HG03135 (cell line): Measurements from ENCODE around the gene CDK16.
"Not testable (repeated sequence)": the region's sequence is repeated elsewhere in the genome, so short reads cannot be mapped to it uniquely, and the experiment has no call there.

Source experiments
- ATAC-seq: cut with Tn5 transposase; IDR thresholded peaks from one replicate; pipeline ENCODE4 v1.9.1; 2021; ENCODE audit warnings: mild to moderate bottlenecking, moderate library complexity; ENCODE audit not compliant: unreplicated experiment

The CDK16 gene

GRCh38 chrX:47247206-47247998, 28.9 kb downstream of the CDK16 start:
- ATAC-seq: no peak

- ATAC-seq: no peak
Measured at GRCh38 chrX:47247999-47248320, 29.5 kb downstream of the CDK16 start.

- ATAC-seq: no peak
Measured at GRCh38 chrX:47248576-47248975, 30.1 kb downstream of the CDK16 start.

GRCh38 chrX:47250017-47250347, 31.5 kb downstream of the CDK16 start:
- ATAC-seq: no peak

- ATAC-seq: not testable (repeated sequence)
Measured at GRCh38 chrX:47257620-47258019, 39.1 kb downstream of the CDK16 start.

- no peak for ATAC-seq
Measured at GRCh38 chrX:47264483-47265173, 46.1 kb downstream of the CDK16 start.

GRCh38 chrX:47266643-47267042, 48.2 kb downstream of the CDK16 start:
- ATAC-seq: no peak

GRCh38 chrX:47272013-47272408, 53.5 kb downstream of the CDK16 start:
- ATAC-seq: no peak

- ATAC-seq: no peak
Measured at GRCh38 chrX:47273011-47273730, 54.7 kb downstream of the CDK16 start.

GRCh38 chrX:47278691-47279090, 60.2 kb downstream of the CDK16 start:
- no peak for ATAC-seq
